Spinal cord (tissue), 10 donors: Measurements from ENCODE around the gene SULT1C2. TPM values are rescaled to one million over a fixed set of nuclear protein-coding genes. Genes with fewer than 3 reads are reported as not detected.

Source experiments
- DNase-seq, 6 donors: peaks; one replicate each; pipeline versions ENCODE4 v3.0.0 to v3.0.0-alpha.2; 2013 to 2015; ENCODE audit warnings: low spot score in 6 of 6, low read depth in 4 of 6
- H3K27ac ChIP-seq: one replicate; pipeline ENCODE4 v1.5.1; 2013; ENCODE audit warnings: low read depth, low read length, control low read depth
- H3K27me3 ChIP-seq: one replicate; pipeline ENCODE4 v1.6.1; 2013; ENCODE audit warnings: low read length; ENCODE audit not compliant: control insufficient read depth, insufficient read depth
- H3K36me3 ChIP-seq: one replicate; pipeline ENCODE4 v1.6.1; 2013; ENCODE audit warnings: low read length; ENCODE audit not compliant: control insufficient read depth, insufficient read depth
- H3K4me1 ChIP-seq: one replicate; pipeline ENCODE4 v1.6.1; 2013; ENCODE audit warnings: low read length; ENCODE audit not compliant: control insufficient read depth, insufficient read depth
- H3K4me3 ChIP-seq: one replicate; pipeline ENCODE4 v1.5.1; 2013; ENCODE audit warnings: low read depth, low read length, control low read depth
- H3K9me3 ChIP-seq: one replicate; pipeline ENCODE4 v1.6.1; 2013; ENCODE audit warnings: low read length; ENCODE audit not compliant: control insufficient read depth, insufficient read depth
- WGBS: methylation state at CpG from one replicate; pipeline ENCODE4 v1.1.5; 2013; ENCODE audit warnings: missing lambda C conversion rate; ENCODE audit not compliant: insufficient coverage; 5-methylcytosine and 5-hydroxymethylcytosine counted together
- polyA plus RNA-seq, 2 donors: library from polyadenylated mRNA; unstranded; fragments of 120-200 nt; gene quantifications; one replicate each; pipeline ENCODE4 v1.2.1, GENCODE V29; 2013; ENCODE audit not compliant: insufficient read length in 2 of 2
- total RNA-seq, 2 donors: library from RNA; depleted of rRNA in 1 of 2; stranded (reverse); fragments of 120-200 nt in 1 of 2; fragments of >200 nt in 1 of 2; gene quantifications; one replicate each; pipeline versions ENCODE4 v1.2.3 to v1.2.4, GENCODE V29; 2013 to 2014
- donor health status: healthy.

SULT1C2 gene
- total and polyA plus RNA-seq, 4 donors: 0.95 to 4.4 (median 2.8) TPM

GRCh38 chr2:108315444-108315934, 26.8 kb downstream of the SULT1C2 start:
- no peak for DNase-seq
- Histone ChIP-seq H3K27ac (no peak overlapping the region), H3K36me3 (no peaks in the 10 kb centered on the region), H3K4me3 (no peak overlapping the region), H3K9me3 (no peaks in the 10 kb centered on the region), H3K27me3 (no peaks in the 10 kb centered on the region), H3K4me1 (peaks cover 4% of the 10 kb centered on the region)

- peak in 1 of 6 donors; percentile 5 for DNase-seq
- Histone ChIP-seq H3K4me1 (peaks cover 4% of the 10 kb centered on the region), H3K9me3 (no peaks in the 10 kb centered on the region), H3K36me3 (no peaks in the 10 kb centered on the region), H3K4me3 (no peak overlapping the region), H3K27me3 (no peaks in the 10 kb centered on the region), H3K27ac (no peak overlapping the region)
- WGBS: 45% methylated on average over 6 of the region's 6 CpGs
Measured at GRCh38 chr2:108316033-108316432, 27.3 kb downstream of the SULT1C2 start.

GRCh38 chr2:108316461-108317258, 28.0 kb downstream of the SULT1C2 start:
- peaks cover 4% of the 10 kb centered on the region for H3K4me1 ChIP-seq
- peak in 1 of 6 donors; percentile 17 for DNase-seq
- WGBS: 43% methylated on average over 13 of the region's 13 CpGs
- no peaks in the 10 kb centered on the region for H3K9me3 ChIP-seq
- no peak overlapping the region for H3K4me3 ChIP-seq
- no peaks in the 10 kb centered on the region for H3K36me3 ChIP-seq
- H3K27me3 ChIP-seq: no peaks in the 10 kb centered on the region
- no peak overlapping the region for H3K27ac ChIP-seq

GRCh38 chr2:108320326-108320922, 31.7 kb downstream of the SULT1C2 start:
- WGBS: 100% methylated on average over 2 of the region's 6 CpGs
- H3K4me1 ChIP-seq: peaks cover 4% of the 10 kb centered on the region
- H3K36me3 ChIP-seq: no peaks in the 10 kb centered on the region
- H3K9me3 ChIP-seq: no peaks in the 10 kb centered on the region
- no peak overlapping the region for H3K4me3 ChIP-seq
- no peak overlapping the region for H3K27ac ChIP-seq
- no peaks in the 10 kb centered on the region for H3K27me3 ChIP-seq
- DNase-seq: no peak

GRCh38 chr2:108323619-108324018, 34.9 kb downstream of the SULT1C2 start:
- H3K27me3 ChIP-seq: no peaks in the 10 kb centered on the region
- no peaks in the 10 kb centered on the region for H3K4me1 ChIP-seq
- H3K9me3 ChIP-seq: no peaks in the 10 kb centered on the region
- H3K36me3 ChIP-seq: no peaks in the 10 kb centered on the region
- no peak overlapping the region for H3K4me3 ChIP-seq
- DNase-seq: no peak
- H3K27ac ChIP-seq: no peak overlapping the region
- 99% methylated on average over 5 of the region's 5 CpGs for WGBS

- H3K9me3 ChIP-seq: no peaks in the 10 kb centered on the region
- no peak overlapping the region for H3K4me3 ChIP-seq
- no peaks in the 10 kb centered on the region for H3K4me1 ChIP-seq
- no peaks in the 10 kb centered on the region for H3K27me3 ChIP-seq
- WGBS: 82% methylated on average over 2 of the region's 2 CpGs
- H3K27ac ChIP-seq: no peak overlapping the region
- no peak for DNase-seq
- no peaks in the 10 kb centered on the region for H3K36me3 ChIP-seq
Measured at GRCh38 chr2:108324531-108325255, 36.0 kb downstream of the SULT1C2 start.

- Histone ChIP-seq H3K9me3 (no peaks in the 10 kb centered on the region), H3K27me3 (no peaks in the 10 kb centered on the region), H3K4me3 (no peak overlapping the region), H3K4me1 (no peaks in the 10 kb centered on the region), H3K36me3 (no peaks in the 10 kb centered on the region), H3K27ac (no peak overlapping the region)
- WGBS: 76% methylated on average over 2 of the region's 2 CpGs
- no peak for DNase-seq
Measured at GRCh38 chr2:108325756-108326155, 37.1 kb downstream of the SULT1C2 start.

GRCh38 chr2:108329771-108330170, 41.1 kb downstream of the SULT1C2 start:
- Histone ChIP-seq H3K36me3 (no peaks in the 10 kb centered on the region), H3K9me3 (no peaks in the 10 kb centered on the region), H3K4me1 (no peaks in the 10 kb centered on the region), H3K27me3 (no peaks in the 10 kb centered on the region), H3K4me3 (no peak overlapping the region), H3K27ac (no peak overlapping the region)
- no peak for DNase-seq
- no CpG with 5 or more reads among the region's 2 CpGs for WGBS

- Histone ChIP-seq H3K9me3 (no peaks in the 10 kb centered on the region), H3K27me3 (no peaks in the 10 kb centered on the region), H3K36me3 (no peaks in the 10 kb centered on the region), H3K27ac (no peak overlapping the region), H3K4me3 (no peak overlapping the region), H3K4me1 (no peaks in the 10 kb centered on the region)
- 86% methylated on average over 1 of the region's 3 CpGs for WGBS
- DNase-seq: peak in 1 of 6 donors; percentile 14
Measured at GRCh38 chr2:108330979-108331378, 42.3 kb downstream of the SULT1C2 start.
